ENCODE data around the gene ZNF277.

- TF ChIP-seq, protein P1, sequence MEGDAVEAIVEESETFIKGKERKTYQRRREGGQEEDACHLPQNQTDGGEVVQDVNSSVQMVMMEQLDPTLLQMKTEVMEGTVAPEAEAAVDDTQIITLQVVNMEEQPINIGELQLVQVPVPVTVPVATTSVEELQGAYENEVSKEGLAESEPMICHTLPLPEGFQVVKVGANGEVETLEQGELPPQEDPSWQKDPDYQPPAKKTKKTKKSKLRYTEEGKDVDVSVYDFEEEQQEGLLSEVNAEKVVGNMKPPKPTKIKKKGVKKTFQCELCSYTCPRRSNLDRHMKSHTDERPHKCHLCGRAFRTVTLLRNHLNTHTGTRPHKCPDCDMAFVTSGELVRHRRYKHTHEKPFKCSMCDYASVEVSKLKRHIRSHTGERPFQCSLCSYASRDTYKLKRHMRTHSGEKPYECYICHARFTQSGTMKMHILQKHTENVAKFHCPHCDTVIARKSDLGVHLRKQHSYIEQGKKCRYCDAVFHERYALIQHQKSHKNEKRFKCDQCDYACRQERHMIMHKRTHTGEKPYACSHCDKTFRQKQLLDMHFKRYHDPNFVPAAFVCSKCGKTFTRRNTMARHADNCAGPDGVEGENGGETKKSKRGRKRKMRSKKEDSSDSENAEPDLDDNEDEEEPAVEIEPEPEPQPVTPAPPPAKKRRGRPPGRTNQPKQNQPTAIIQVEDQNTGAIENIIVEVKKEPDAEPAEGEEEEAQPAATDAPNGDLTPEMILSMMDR (IDR thresholded peaks at IDR 0.05; ENCODE audit: extremely low read depth in 1 of 2, insufficient read depth in 1 of 2, low read depth in 1 of 2, low read length in 2 of 2), result no peak
- no peak for TF ChIP-seq MAX (IDR thresholded peaks at IDR 0.05; ENCODE audit: insufficient read depth, insufficient read length)
Observed at GRCh38 chr7:112184455-112184854, 22.0 kb upstream of the ZNF277 start.

Measured in endothelial cell of umbilical vein (primary cell).